Endothelial cell of umbilical vein (primary cell): ENCODE data around the gene ABHD17A. TPM values are rescaled to one million over a fixed set of nuclear protein-coding genes. Genes with fewer than 3 reads are reported as not detected.

Experiments
- BruUV-seq: library from RNA; stranded (reverse); fragments of 400-500 nt; replicated peaks from 2 replicates; lab custom pipeline; 2021; lab: Mats Ljungman, UMichigan
- CTCF ChIA-PET: fragments of 300-600, 350-600 bp; sonication (Branson Sonifier 250); formaldehyde crosslinking; loops from one replicate; lab custom pipeline; 2021; ENCODE audit warnings: antibody characterized with exemption, inconsistent platforms; lab: Charles Lee
- POLR2A ChIA-PET: fragments of 300-600, 350-600 bp; sonication (Branson Sonifier 250); formaldehyde crosslinking; loops from one replicate; lab custom pipeline; 2021; ENCODE audit warnings: antibody characterized with exemption, inconsistent platforms; lab: Charles Lee
- DNase-seq: peaks from one replicate; pipeline ENCODE4 v3.0.0-alpha.2; 2011; ENCODE audit warnings: low read depth, low spot score
- FAIRE-seq: peaks from 2 replicates; lab custom pipeline; 2011; peaks lifted over from hg19 to GRCh38; lab: Jason Lieb, UNC
- H2AFZ ChIP-seq: 2 replicates; pipeline ENCODE4 v1.6.0; 2012; ENCODE audit warnings: low read depth, low read length, control low read depth, inconsistent platforms
- H3K27ac ChIP-seq: 2 replicates; pipeline ENCODE4 v1.5.1; 2011; ENCODE audit warnings: low read depth, mild to moderate bottlenecking, control low read depth, low read length, moderate library complexity; ENCODE audit not compliant: insufficient read depth
- H3K27me3 ChIP-seq, 2 experiments: 2 replicates each; pipeline versions ENCODE4 v1.6.0 to v1.6.1; 2011; ENCODE audit warnings: low read length in 2 of 2, mixed read lengths in 1 of 2; ENCODE audit not compliant: control insufficient read depth in 2 of 2, insufficient read depth in 2 of 2
- H3K36me3 ChIP-seq, 2 experiments: 2 replicates in 1 of 2; 3 replicates in 1 of 2; pipeline ENCODE4 v1.5.1; 2011; ENCODE audit warnings: low read length in 2 of 2, mild to moderate bottlenecking in 1 of 2, moderate library complexity in 1 of 2; ENCODE audit not compliant: control insufficient read depth in 2 of 2, insufficient read depth in 2 of 2; ENCODE audit errors: extremely low read depth in 1 of 2
- H3K4me1 ChIP-seq: 3 replicates; pipeline ENCODE4 v1.5.1; 2011; ENCODE audit warnings: mild to moderate bottlenecking, low read length; ENCODE audit not compliant: control insufficient read depth, insufficient read depth; ENCODE audit errors: extremely low read depth
- H3K4me2 ChIP-seq: 2 replicates; pipeline ENCODE4 v1.6.1; 2011; ENCODE audit warnings: low read length, control low read depth, mixed read lengths; ENCODE audit not compliant: insufficient read depth
- H3K4me3 ChIP-seq, 3 experiments: fragments of 200-600 bp in 1 of 3; sonication (generic), shearing (Covaris generic) in 1 of 3; replicated peaks in 1 of 3; 2 replicates each; pipeline ENCODE4 v1.5.1; 2011 to 2016; ENCODE audit warnings: control low read depth in 3 of 3, low read length in 3 of 3, mild to moderate bottlenecking in 2 of 3, inconsistent platforms in 1 of 3, low read depth in 1 of 3, moderate library complexity in 1 of 3; ENCODE audit not compliant: insufficient read depth in 1 of 3
- H3K79me2 ChIP-seq: 2 replicates; pipeline ENCODE4 v1.6.0; 2012; ENCODE audit warnings: low read length, inconsistent platforms; ENCODE audit not compliant: control insufficient read depth, insufficient read depth
- H3K9ac ChIP-seq: replicated peaks from 2 replicates; pipeline ENCODE3; 2011; ENCODE audit warnings: low read length, control low read depth; ENCODE audit not compliant: insufficient read depth; ENCODE audit errors: extremely low read depth
- H3K9me1 ChIP-seq: replicated peaks from 3 replicates; pipeline ENCODE4 v1.6.0; 2011; ENCODE audit warnings: mild to moderate bottlenecking, low read length; ENCODE audit not compliant: control insufficient read depth, insufficient read depth; ENCODE audit errors: extremely low read depth
- H3K9me3 ChIP-seq: replicated peaks from 2 replicates; pipeline ENCODE4 v1.5.1; 2012; ENCODE audit warnings: low read length, inconsistent platforms; ENCODE audit not compliant: control insufficient read depth, insufficient read depth
- H4K20me1 ChIP-seq: replicated peaks from 2 replicates; pipeline ENCODE3; 2011; ENCODE audit warnings: mild to moderate bottlenecking, low read length; ENCODE audit not compliant: control insufficient read depth, insufficient read depth; ENCODE audit errors: extremely low read depth
- EZH2 ChIP-seq: IDR thresholded peaks from 2 replicates; pipeline ENCODE4 v1.6.1; 2012; ENCODE audit warnings: borderline replicate concordance, low read depth, mild to moderate bottlenecking, moderate library complexity, low read length, inconsistent platforms; ENCODE audit not compliant: severe bottlenecking
- FOS ChIP-seq: IDR thresholded peaks from 2 replicates; pipeline ENCODE4 v1.6.1; 2011; ENCODE audit warnings: mild to moderate bottlenecking, low read length, moderate library complexity, borderline replicate concordance; ENCODE audit not compliant: insufficient read depth
- GATA2 ChIP-seq: IDR thresholded peaks from 2 replicates; pipeline ENCODE4 v1.7.0; 2011; ENCODE audit warnings: low read depth, mild to moderate bottlenecking, moderate library complexity, mixed read lengths, low read length; ENCODE audit not compliant: insufficient read length, insufficient read depth
- MYC ChIP-seq: IDR thresholded peaks from one replicate; pipeline ENCODE4 v1.6.1; 2011; ENCODE audit warnings: mild to moderate bottlenecking, low read depth, low read length
- POLR2AphosphoS5 ChIP-seq: IDR thresholded peaks from 2 replicates; pipeline ENCODE4 v1.6.1; 2012; ENCODE audit warnings: low read depth, mild to moderate bottlenecking, control low read depth, low read length, moderate library complexity; ENCODE audit not compliant: insufficient read depth
- dilution Hi-C: fragments of 300-500 bp; cut with MboI; formaldehyde crosslinking; loops from one replicate; pipeline ENCODE4 v1.15.0; 2019; ENCODE audit warnings: low sequenced_read_pairs; ENCODE audit not compliant: extremely low pct_ligation_motif_present
- intact Hi-C: fragments of 100-400 bp; cut with micrococcal nuclease; formaldehyde crosslinking; loops from one replicate; pipeline ENCODE4 v1.10.0; 2022
- polyA plus RNA-seq, 4 experiments: library from polyadenylated mRNA; depleted of rRNA in 3 of 4; stranded (reverse) in 3 of 4; unstranded in 1 of 4; fragments of >200 nt; gene quantifications; 2 replicates each; pipeline versions ENCODE4 v1.2.1 to v1.2.3, GENCODE V29; 2011 to 2012; ENCODE audit warnings: missing spikeins in 1 of 4
- total RNA-seq: library from RNA; stranded (reverse); gene quantifications from 2 replicates; pipeline ENCODE4 v1.2.3, GENCODE V29; 2021
- TF ChIP-seq, protein P1 (sequence below), 2 donors: IDR thresholded peaks; 1 replicate in 1 of 2; 2 replicates in 1 of 2; pipeline ENCODE4 v1.5.1; 2011; ENCODE audit warnings: low read length in 2 of 2, mild to moderate bottlenecking in 2 of 2, moderate library complexity in 2 of 2, control low read depth in 1 of 2, inconsistent platforms in 1 of 2, low read depth in 1 of 2; ENCODE audit not compliant: insufficient read depth in 1 of 2; ENCODE audit errors: extremely low read depth in 1 of 2

ABHD17A gene
- total and polyA plus RNA-seq, 2 donors (not counting 3 experiments of a cell fraction or from before 2014, with no cell fraction given), result 89.8 to 143 TPM

DNA sequence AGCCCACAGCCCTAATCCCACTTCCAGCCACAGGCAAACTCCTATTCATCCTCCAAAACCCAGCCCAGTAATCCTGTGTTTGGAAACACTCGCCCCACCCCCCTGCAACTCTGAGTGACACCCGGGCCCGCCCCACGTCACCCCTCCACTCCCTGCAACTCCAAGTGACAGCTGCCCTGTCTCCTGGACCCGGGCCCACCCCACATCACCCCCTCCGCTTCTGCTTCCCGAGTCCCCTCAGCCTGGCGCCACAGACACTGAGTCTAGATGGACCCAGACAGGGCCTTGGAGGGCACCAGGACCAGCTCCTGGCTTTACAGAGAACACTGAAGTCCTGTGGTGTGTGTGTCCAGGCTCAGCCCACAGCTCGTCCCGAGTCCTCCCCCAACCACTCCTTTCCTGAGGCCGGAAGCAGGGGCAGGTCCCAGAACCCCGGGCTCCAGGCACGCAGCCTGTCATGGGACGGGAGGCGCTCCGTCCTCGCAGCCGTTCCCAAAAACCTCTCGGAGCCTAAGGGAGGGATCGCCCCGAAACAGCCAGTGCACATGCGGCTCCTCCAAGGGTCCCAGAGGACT is 44.7 kb downstream of the ABHD17A start:
- Histone ChIP-seq H3K27me3 (no peaks in the 10 kb centered on the region), H3K4me2 (peak overlapping the region; percentile 14), H3K9ac (no peak overlapping the region), H3K9me1 (no peaks in the 10 kb centered on the region), H3K4me3 (peak overlapping the region in 2 of 3 experiments; percentile 7 to 18), H3K4me1 (peaks cover 16% of the 10 kb centered on the region), H3K27ac (no peak overlapping the region), H2AFZ (no peak overlapping the region), H3K36me3 (peaks cover 0 to 5% of the 10 kb centered on the region in 2 experiments), H4K20me1 (no peaks in the 10 kb centered on the region), H3K79me2 (peaks cover 92% of the 10 kb centered on the region), H3K9me3 (no peaks in the 10 kb centered on the region)
- peak; percentile 27 for DNase-seq
- TF ChIP-seq FOS, result no peak
- no peak for TF ChIP-seq MYC
- intact Hi-C loops (loop anchor here (1.0 kb wide), 1 partner anchor 14 kb away; no protein-coding TSS in a partner anchor), dilution Hi-C loops (no loop called here)
- peak; percentile 50 for FAIRE-seq
- no TSS peak for BruUV-seq
- POLR2A ChIA-PET, result no interaction called here
- CTCF ChIA-PET, result interaction anchor here (1.2 to 7.6 kb wide), 4 partner anchors 9 to 15 kb away, joined by 3 to 83 read pairs (median 4); no protein-coding TSS in a partner anchor

GRCh38 chr19:1839658-1840540 is 45.4 kb downstream of the ABHD17A start:
- peaks cover 16% of the 10 kb centered on the region for H3K4me1 ChIP-seq
- H3K27ac ChIP-seq, result no peak overlapping the region
- no peak overlapping the region for H2AFZ ChIP-seq
- TF ChIP-seq EZH2 (no peak), POLR2AphosphoS5 (no peak), GATA2 (no peak), MYC (no peak)
- TF ChIP-seq, protein P1, sequence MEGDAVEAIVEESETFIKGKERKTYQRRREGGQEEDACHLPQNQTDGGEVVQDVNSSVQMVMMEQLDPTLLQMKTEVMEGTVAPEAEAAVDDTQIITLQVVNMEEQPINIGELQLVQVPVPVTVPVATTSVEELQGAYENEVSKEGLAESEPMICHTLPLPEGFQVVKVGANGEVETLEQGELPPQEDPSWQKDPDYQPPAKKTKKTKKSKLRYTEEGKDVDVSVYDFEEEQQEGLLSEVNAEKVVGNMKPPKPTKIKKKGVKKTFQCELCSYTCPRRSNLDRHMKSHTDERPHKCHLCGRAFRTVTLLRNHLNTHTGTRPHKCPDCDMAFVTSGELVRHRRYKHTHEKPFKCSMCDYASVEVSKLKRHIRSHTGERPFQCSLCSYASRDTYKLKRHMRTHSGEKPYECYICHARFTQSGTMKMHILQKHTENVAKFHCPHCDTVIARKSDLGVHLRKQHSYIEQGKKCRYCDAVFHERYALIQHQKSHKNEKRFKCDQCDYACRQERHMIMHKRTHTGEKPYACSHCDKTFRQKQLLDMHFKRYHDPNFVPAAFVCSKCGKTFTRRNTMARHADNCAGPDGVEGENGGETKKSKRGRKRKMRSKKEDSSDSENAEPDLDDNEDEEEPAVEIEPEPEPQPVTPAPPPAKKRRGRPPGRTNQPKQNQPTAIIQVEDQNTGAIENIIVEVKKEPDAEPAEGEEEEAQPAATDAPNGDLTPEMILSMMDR (IDR thresholded peaks at IDR 0.05; ENCODE audit: extremely low read depth in 1 of 2, insufficient read depth in 1 of 2, low read depth in 1 of 2, low read length in 2 of 2), result no peak
- FAIRE-seq, result no peak
- no peaks in the 10 kb centered on the region for H3K9me3 ChIP-seq
- peaks cover 91% of the 10 kb centered on the region for H3K79me2 ChIP-seq
- CTCF ChIA-PET, result interaction anchor here (1.2 to 7.6 kb wide), 4 partner anchors 8 to 16 kb away, joined by 3 to 83 read pairs (median 4); no protein-coding TSS in a partner anchor
- POLR2A ChIA-PET, result no interaction called here
- no TSS peak for BruUV-seq
- no peak overlapping the region for H3K9ac ChIP-seq
- H3K4me2 ChIP-seq, result no peak overlapping the region
- H4K20me1 ChIP-seq, result no peaks in the 10 kb centered on the region
- no peak overlapping the region for H3K4me3 ChIP-seq
- no peaks in the 10 kb centered on the region for H3K27me3 ChIP-seq
- H3K9me1 ChIP-seq, result no peaks in the 10 kb centered on the region
- peaks cover 0 to 3% of the 10 kb centered on the region in 2 experiments for H3K36me3 ChIP-seq
- intact Hi-C loops (loop anchor here (1.0 kb wide), 1 partner anchor 14 kb away; no protein-coding TSS in a partner anchor), dilution Hi-C loops (no loop called here)
- no peak for DNase-seq
